HEK293 (cell line): ENCODE measurements around the gene STRA6.
A peak's percentile ranks its signal among the peaks of the same experiment; 100 is the strongest.

Experiments
- CTCF ChIA-PET: fragments of 350-600 bp; formaldehyde crosslinking; extraction: SDS; loops from one replicate; lab custom pipeline; 2021; ENCODE audit warnings: antibody characterized with exemption; lab: Yijun Ruan, JAX
- POLR2A ChIA-PET: fragments of 300-600 bp; formaldehyde crosslinking; extraction: SDS; loops from one replicate; lab custom pipeline; 2020; ENCODE audit warnings: antibody characterized with exemption, inconsistent platforms; lab: Yijun Ruan, JAX
- H3K27ac ChIP-seq: fragments of 200-500 bp; sonication (Bioruptor generic); 2 replicates; pipeline ENCODE4 v1.5.1; 2014; ENCODE audit warnings: low read depth, low read length, control low read depth, inconsistent platforms; ENCODE audit errors: extremely low read depth
- H3K36me3 ChIP-seq, 2 experiments: fragments of 200-500 bp in 1 of 2; sonication (Bioruptor generic) in 1 of 2; 1 replicate in 1 of 2; 2 replicates in 1 of 2; pipeline ENCODE4 v1.5.1; 2014 to 2017; ENCODE audit warnings: inconsistent platforms in 2 of 2, low read length in 2 of 2; ENCODE audit not compliant: control insufficient read depth in 2 of 2, insufficient read depth in 1 of 2
- H3K4me1 ChIP-seq: fragments of 200-500 bp; sonication (Bioruptor generic); 2 replicates; pipeline ENCODE4 v1.5.1; 2014; ENCODE audit warnings: mild to moderate bottlenecking, low read length, inconsistent platforms; ENCODE audit not compliant: control insufficient read depth, insufficient read depth
- H3K4me3 ChIP-seq: 2 replicates; pipeline ENCODE4 v1.5.1; 2011; ENCODE audit warnings: low read depth, mild to moderate bottlenecking, control low read depth, low read length, moderate library complexity
- H3K9me3 ChIP-seq: fragments of 200-500 bp; sonication (Bioruptor generic); 2 replicates; pipeline ENCODE4 v1.5.1; 2014; ENCODE audit warnings: low read depth, low read length, inconsistent platforms; ENCODE audit not compliant: control insufficient read depth, insufficient read depth
- EGR2 ChIP-seq: fragments of 450-650 bp; formaldehyde crosslinking; IDR thresholded peaks from 2 replicates; pipeline ENCODE4 v1.5.1; 2016; ENCODE audit warnings: low read depth, missing biosample characterization, missing genetic modification characterization
- SALL2 ChIP-seq: fragments of 450-650 bp; formaldehyde crosslinking; IDR thresholded peaks from 2 replicates; pipeline ENCODE4 v1.5.0; 2017; ENCODE audit warnings: missing biosample characterization, mild to moderate bottlenecking, missing genetic modification characterization, borderline replicate concordance
- YY2 ChIP-seq: fragments of 450-650 bp; formaldehyde crosslinking; IDR thresholded peaks from 2 replicates; pipeline ENCODE4 v1.5.1; 2016; ENCODE audit warnings: missing biosample characterization, missing genetic modification characterization
- ZBTB17 ChIP-seq: fragments of 450-650 bp; formaldehyde crosslinking; IDR thresholded peaks from 2 replicates; pipeline ENCODE4 v1.5.1; 2016; ENCODE audit warnings: missing biosample characterization, missing genetic modification characterization
- ZFHX2 ChIP-seq: fragments of 450-650 bp; formaldehyde crosslinking; conservative IDR thresholded peaks from 2 replicates; pipeline ENCODE4 v1.5.1; 2016; ENCODE audit warnings: missing biosample characterization, missing genetic modification characterization
- ZFP69B ChIP-seq: fragments of 450-650 bp; formaldehyde crosslinking; IDR thresholded peaks from 2 replicates; pipeline ENCODE4 v1.5.1; 2016; ENCODE audit warnings: missing biosample characterization, missing genetic modification characterization
- ZIC2 ChIP-seq: fragments of 450-650 bp; formaldehyde crosslinking; IDR thresholded peaks from 2 replicates; pipeline ENCODE4 v1.5.1; 2016; ENCODE audit warnings: missing biosample characterization, missing genetic modification characterization
- ZNF157 ChIP-seq: fragments of 450-650 bp; formaldehyde crosslinking; IDR thresholded peaks from 2 replicates; pipeline ENCODE4 v1.5.1; 2016; ENCODE audit warnings: missing biosample characterization, missing genetic modification characterization
- ZNF211 ChIP-seq: fragments of 450-650 bp; formaldehyde crosslinking; IDR thresholded peaks from 2 replicates; pipeline ENCODE4 v1.5.1; 2016; ENCODE audit warnings: low read depth, missing biosample characterization, missing genetic modification characterization
- ZNF394 ChIP-seq: fragments of 450-650 bp; formaldehyde crosslinking; IDR thresholded peaks from 2 replicates; pipeline ENCODE4 v1.5.1; 2016; ENCODE audit warnings: missing biosample characterization, missing genetic modification characterization, mild to moderate bottlenecking, moderate library complexity, borderline replicate concordance
- ZNF416 ChIP-seq: fragments of 450-650 bp; formaldehyde crosslinking; IDR thresholded peaks from 2 replicates; pipeline ENCODE4 v1.5.1; 2016; ENCODE audit warnings: missing biosample characterization, missing genetic modification characterization
- ZNF529 ChIP-seq: fragments of 450-650 bp; formaldehyde crosslinking; IDR thresholded peaks from 2 replicates; pipeline ENCODE4 v1.5.1; 2017; ENCODE audit warnings: missing genetic modification characterization, missing biosample characterization; ENCODE audit not compliant: insufficient replicate concordance
- TF ChIP-seq, protein P1 (sequence below): fragments of 450-650 bp; formaldehyde crosslinking; IDR thresholded peaks from 2 replicates; pipeline ENCODE4 v1.5.0; 2017; ENCODE audit warnings: missing biosample characterization, missing genetic modification characterization, borderline replicate concordance
- TF ChIP-seq, protein P2 (sequence below): fragments of 450-650 bp; formaldehyde crosslinking; IDR thresholded peaks from 2 replicates; pipeline ENCODE4 v1.5.1; 2017; ENCODE audit warnings: missing biosample characterization, missing genetic modification characterization
- TF ChIP-seq, protein P3 (sequence below): IDR thresholded peaks from 2 replicates; pipeline ENCODE4 v1.6.1; 2011; ENCODE audit warnings: mild to moderate bottlenecking, low read depth, low read length, borderline replicate concordance
- TF ChIP-seq, protein P4 (sequence below): fragments of 450-650 bp; formaldehyde crosslinking; IDR thresholded peaks from 2 replicates; pipeline ENCODE4 v1.5.1; 2017; ENCODE audit warnings: missing biosample characterization, mild to moderate bottlenecking, missing genetic modification characterization, moderate library complexity
- TF ChIP-seq, protein P5 (sequence below): fragments of 450-650 bp; formaldehyde crosslinking; IDR thresholded peaks from 2 replicates; pipeline ENCODE4 v1.5.1; 2016; ENCODE audit warnings: missing biosample characterization, missing genetic modification characterization

Gene STRA6

DNA sequence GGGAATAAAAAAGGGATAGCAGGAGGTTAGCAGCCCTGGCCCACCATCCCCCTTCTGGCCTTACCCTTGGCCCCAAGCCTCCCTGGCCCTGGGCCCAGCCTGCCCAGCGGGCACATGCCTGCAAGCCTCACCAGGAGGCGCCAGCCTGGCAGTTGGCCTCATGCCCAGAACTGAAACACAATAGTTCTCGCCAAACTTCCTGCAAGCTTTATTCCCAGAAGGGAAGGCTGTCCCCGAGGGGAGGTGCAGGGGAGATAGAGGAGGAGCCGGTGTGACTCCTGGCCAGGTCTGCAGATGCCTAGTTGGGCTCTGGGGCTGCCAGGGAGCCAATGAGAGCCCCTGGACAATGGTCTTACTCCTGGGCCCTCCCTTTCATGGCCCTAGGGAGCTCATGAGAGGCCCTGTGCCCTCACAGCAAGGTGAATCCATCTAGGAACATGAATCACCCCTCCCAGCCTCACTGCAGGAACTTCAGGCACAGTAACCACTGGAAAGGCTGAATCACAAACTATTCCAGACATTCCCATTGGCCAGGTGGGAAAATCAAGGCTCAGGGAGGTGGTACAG, 37.5 kb upstream of the STRA6 start (continued):
- TF ChIP-seq, protein P1, sequence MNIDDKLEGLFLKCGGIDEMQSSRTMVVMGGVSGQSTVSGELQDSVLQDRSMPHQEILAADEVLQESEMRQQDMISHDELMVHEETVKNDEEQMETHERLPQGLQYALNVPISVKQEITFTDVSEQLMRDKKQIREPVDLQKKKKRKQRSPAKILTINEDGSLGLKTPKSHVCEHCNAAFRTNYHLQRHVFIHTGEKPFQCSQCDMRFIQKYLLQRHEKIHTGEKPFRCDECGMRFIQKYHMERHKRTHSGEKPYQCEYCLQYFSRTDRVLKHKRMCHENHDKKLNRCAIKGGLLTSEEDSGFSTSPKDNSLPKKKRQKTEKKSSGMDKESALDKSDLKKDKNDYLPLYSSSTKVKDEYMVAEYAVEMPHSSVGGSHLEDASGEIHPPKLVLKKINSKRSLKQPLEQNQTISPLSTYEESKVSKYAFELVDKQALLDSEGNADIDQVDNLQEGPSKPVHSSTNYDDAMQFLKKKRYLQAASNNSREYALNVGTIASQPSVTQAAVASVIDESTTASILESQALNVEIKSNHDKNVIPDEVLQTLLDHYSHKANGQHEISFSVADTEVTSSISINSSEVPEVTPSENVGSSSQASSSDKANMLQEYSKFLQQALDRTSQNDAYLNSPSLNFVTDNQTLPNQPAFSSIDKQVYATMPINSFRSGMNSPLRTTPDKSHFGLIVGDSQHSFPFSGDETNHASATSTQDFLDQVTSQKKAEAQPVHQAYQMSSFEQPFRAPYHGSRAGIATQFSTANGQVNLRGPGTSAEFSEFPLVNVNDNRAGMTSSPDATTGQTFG (tag by site-specific recombination) = no peak
- no peak for TF ChIP-seq ZNF416
- TF ChIP-seq, protein P2, sequence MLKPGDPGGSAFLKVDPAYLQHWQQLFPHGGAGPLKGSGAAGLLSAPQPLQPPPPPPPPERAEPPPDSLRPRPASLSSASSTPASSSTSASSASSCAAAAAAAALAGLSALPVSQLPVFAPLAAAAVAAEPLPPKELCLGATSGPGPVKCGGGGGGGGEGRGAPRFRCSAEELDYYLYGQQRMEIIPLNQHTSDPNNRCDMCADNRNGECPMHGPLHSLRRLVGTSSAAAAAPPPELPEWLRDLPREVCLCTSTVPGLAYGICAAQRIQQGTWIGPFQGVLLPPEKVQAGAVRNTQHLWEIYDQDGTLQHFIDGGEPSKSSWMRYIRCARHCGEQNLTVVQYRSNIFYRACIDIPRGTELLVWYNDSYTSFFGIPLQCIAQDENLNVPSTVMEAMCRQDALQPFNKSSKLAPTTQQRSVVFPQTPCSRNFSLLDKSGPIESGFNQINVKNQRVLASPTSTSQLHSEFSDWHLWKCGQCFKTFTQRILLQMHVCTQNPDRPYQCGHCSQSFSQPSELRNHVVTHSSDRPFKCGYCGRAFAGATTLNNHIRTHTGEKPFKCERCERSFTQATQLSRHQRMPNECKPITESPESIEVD (tag by site-specific recombination) = no peak; the same call in 1 of the 2 replicates
- peak; percentile 63; the same call in 1 of the 2 replicates for TF ChIP-seq ZFP69B (tag by site-specific recombination)
- TF ChIP-seq ZNF211 = no peak
- TF ChIP-seq YY2 = no peak
- TF ChIP-seq, protein P3, sequence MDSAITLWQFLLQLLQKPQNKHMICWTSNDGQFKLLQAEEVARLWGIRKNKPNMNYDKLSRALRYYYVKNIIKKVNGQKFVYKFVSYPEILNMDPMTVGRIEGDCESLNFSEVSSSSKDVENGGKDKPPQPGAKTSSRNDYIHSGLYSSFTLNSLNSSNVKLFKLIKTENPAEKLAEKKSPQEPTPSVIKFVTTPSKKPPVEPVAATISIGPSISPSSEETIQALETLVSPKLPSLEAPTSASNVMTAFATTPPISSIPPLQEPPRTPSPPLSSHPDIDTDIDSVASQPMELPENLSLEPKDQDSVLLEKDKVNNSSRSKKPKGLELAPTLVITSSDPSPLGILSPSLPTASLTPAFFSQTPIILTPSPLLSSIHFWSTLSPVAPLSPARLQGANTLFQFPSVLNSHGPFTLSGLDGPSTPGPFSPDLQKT = no peak
- TF ChIP-seq ZIC2 (tag by site-specific recombination) = peak; percentile 93
- TF ChIP-seq ZNF529 (tag by site-specific recombination) = no peak
- TF ChIP-seq SALL2 (tag by site-specific recombination) = no peak

DNA sequence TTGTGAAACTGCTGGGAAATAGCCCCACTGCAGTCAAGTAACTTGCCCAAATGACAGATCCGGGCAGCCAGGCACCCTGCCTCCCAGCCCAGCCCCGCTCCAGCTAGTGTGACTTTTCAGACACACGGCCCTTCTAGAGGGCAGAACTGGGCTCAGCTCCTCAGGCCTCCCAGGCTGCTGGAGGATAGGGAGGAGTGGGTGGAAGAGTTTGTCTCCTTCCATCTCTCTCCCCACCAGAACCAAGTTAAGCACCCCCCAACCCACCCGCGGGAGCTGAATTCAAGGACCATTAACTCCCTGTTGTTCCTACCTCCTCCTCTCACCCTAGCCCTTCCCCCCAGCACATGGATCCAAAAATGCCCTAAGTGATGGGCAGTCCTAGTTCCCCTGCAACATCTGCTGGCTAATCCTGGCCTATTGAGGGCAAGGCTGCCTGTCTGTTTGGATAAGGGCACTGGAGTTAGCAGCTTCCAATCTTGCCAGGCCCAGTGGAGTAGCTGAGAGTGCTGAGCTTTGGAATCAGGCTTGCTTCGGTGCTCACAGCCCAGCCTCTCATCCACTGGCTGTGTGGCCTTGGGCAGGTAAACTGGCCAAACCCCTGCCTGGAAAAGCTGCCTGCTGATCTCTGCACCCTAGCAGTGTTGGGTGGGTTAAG, 36.6 kb upstream of the STRA6 start:
- Histone ChIP-seq H3K9me3 (no peaks in the 10 kb centered on the region), H3K27ac (peak overlapping the region; percentile 70; the same call in 1 of the 2 replicates), H3K4me3 (no peak overlapping the region), H3K36me3 (no peaks in the 10 kb centered on the region), H3K4me1 (peaks cover 22% of the 10 kb centered on the region)
- CTCF ChIA-PET = interaction anchor here (0.6 to 1.5 kb wide), 12 partner anchors 9 to 95 kb away, joined by 3 to 8 read pairs (median 4); no protein-coding TSS in a partner anchor
- POLR2A ChIA-PET = interaction anchor here (1.0 kb wide), 1 partner anchor 30 kb away, joined by 4 read pairs; no protein-coding TSS in a partner anchor
- TF ChIP-seq, protein P4, sequence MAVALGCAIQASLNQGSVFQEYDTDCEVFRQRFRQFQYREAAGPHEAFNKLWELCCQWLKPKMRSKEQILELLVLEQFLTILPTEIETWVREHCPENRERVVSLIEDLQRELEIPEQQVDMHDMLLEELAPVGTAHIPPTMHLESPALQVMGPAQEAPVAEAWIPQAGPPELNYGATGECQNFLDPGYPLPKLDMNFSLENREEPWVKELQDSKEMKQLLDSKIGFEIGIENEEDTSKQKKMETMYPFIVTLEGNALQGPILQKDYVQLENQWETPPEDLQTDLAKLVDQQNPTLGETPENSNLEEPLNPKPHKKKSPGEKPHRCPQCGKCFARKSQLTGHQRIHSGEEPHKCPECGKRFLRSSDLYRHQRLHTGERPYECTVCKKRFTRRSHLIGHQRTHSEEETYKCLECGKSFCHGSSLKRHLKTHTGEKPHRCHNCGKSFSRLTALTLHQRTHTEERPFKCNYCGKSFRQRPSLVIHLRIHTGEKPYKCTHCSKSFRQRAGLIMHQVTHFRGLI = 0 out of 2 replicates have a peak, but pooled peaks have one; percentile 18
- TF ChIP-seq, protein P5, sequence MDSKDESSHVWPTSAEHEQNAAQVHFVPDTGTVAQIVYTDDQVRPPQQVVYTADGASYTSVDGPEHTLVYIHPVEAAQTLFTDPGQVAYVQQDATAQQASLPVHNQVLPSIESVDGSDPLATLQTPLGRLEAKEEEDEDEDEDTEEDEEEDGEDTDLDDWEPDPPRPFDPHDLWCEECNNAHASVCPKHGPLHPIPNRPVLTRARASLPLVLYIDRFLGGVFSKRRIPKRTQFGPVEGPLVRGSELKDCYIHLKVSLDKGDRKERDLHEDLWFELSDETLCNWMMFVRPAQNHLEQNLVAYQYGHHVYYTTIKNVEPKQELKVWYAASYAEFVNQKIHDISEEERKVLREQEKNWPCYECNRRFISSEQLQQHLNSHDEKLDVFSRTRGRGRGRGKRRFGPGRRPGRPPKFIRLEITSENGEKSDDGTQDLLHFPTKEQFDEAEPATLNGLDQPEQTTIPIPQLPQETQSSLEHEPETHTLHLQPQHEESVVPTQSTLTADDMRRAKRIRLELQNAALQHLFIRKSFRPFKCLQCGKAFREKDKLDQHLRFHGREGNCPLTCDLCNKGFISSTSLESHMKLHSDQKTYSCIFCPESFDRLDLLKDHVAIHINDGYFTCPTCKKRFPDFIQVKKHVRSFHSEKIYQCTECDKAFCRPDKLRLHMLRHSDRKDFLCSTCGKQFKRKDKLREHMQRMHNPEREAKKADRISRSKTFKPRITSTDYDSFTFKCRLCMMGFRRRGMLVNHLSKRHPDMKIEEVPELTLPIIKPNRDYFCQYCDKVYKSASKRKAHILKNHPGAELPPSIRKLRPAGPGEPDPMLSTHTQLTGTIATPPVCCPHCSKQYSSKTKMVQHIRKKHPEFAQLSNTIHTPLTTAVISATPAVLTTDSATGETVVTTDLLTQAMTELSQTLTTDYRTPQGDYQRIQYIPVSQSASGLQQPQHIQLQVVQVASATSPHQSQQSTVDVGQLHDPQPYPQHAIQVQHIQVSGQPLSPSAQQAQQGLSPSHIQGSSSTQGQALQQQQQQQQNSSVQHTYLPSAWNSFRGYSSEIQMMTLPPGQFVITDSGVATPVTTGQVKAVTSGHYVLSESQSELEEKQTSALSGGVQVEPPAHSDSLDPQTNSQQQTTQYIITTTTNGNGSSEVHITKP (tag by site-specific recombination) = 0 out of 2 replicates have a peak, but pooled peaks have one; percentile 16
- TF ChIP-seq ZNF394 (tag by site-specific recombination) (peak; percentile 86; the same call in 1 of the 2 replicates), ZFHX2 (tag by site-specific recombination) (peak; percentile 73), ZNF157 (tag by site-specific recombination) (no peak), EGR2 (tag by site-specific recombination) (peak; percentile 74), ZBTB17 (tag by site-specific recombination) (peak; percentile 20)
- TF ChIP-seq, protein P1 (tag by site-specific recombination) = no peak
